A673 (cell line): Measurements from ENCODE around the gene TMEM235.

Experiments used
- CTCF ChIP-seq: fragments of 300-800, 200-600 bp; sonication (generic); conservative IDR thresholded peaks from 2 replicates; pipeline ENCODE4 v1.5.1; 2017; ENCODE audit warnings: low read depth, mild to moderate bottlenecking, antibody characterized with exemption, low read length, moderate library complexity, mixed read lengths
- EZH2 ChIP-seq: fragments of 200-600 bp; sonication (generic); IDR thresholded peaks from 2 replicates; pipeline ENCODE4 v1.6.1; 2017; ENCODE audit warnings: borderline replicate concordance, low read depth, mild to moderate bottlenecking, mixed read lengths, antibody characterized with exemption, low read length; ENCODE audit not compliant: poor library complexity, severe bottlenecking

- TF ChIP-seq CTCF (no peak), EZH2 (no peak)
These were observed 17.8 kb downstream of the TMEM235 start for GRCh38 chr17:78249074-78249817.
